ENCODE data around the gene SLC2A1.

DNA sequence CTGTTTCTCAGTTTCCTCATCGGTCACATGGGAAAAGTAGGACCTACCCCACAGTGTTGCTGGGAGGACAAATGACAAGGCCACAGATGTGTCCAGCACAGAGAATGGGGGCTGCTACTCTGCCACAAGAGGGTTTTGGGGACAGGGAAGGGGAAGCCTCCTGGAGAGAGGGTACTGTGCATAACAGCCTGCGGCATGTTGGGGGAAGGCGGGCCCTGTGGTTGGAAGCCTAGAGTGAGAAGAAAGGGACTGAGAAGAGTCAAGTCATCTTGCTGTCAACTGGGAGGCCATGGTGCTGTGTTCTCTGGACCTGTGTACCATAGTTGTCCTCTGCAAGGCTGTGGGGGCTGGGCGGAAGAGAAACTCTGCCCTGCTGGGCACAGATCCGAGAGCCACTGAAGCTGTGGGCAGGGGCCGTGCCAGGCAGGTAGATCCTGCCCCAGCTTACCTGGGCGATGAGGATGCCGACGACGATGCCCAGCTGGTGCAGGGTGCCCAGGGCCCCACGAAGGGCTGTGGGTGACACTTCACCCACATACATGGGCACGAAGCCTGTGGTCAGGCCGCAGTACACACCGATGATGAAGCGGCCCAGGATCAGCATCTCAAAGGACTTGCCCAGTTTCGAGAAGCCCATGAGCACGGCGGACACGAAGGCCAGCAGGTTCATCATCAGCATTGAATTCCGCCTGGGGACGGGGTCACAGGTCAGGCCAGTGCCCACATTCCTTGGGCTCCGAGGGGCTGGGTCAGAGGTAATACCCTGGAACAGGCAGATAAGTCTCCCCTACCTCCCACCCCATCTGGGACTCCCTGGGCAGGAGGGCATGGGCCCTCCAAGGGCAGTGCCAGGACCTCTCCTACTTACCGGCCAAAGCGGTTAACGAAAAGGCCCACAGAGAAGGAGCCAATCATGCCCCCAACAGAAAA, 28.2 kb downstream of the SLC2A1 start:
- no peak for TF ChIP-seq CTCF (conservative IDR thresholded peaks at IDR 0.05 in 1 of 2, IDR thresholded peaks at IDR 0.05 in 1 of 2; ENCODE audit: extremely low read depth in 1 of 2, insufficient read depth in 1 of 2, low read depth in 1 of 2, low read length in 2 of 2)
- TF ChIP-seq EZH2 (IDR thresholded peaks at IDR 0.05; ENCODE audit: borderline replicate concordance, low read length), result no peak
